ENCODE results near the gene AGK. TPM values are rescaled to one million over a fixed set of nuclear protein-coding genes. Genes with fewer than 3 reads are reported as not detected.

The AGK gene
- total RNA-seq, 2 donors from 2014 or later, result 27.8 to 28.3 TPM

DNA sequence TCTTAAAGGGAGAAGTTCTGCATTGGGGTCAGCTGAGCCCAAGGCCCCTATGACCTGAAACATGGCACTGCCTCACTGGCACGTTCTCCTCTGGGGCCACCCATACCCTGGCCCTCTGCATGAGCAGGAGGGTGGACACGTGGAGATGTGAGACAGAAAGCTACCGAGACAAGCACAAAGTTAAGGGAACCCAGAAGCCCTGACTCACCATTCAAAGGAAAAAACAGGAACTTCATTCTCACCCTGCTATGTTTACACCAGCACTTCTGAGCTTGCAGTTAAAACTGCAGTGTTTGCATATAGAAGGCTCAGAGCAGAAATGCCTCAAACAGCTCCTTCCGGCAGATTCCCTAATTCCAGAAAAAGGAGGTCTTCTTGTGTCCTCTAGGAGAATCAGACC lies 109.0 kb downstream of the AGK start:
- Histone ChIP-seq H3K27me3 (replicated peaks; ENCODE audit: insufficient read depth) (no peaks in the 10 kb centered on the region), H3K4me3 (no peak overlapping the region), H3K4me1 (ENCODE audit: control insufficient read depth in 1 of 2, low read depth in 2 of 2) (no peaks in the 10 kb centered on the region), H3K27ac (no peak overlapping the region), H3K36me3 (peaks cover 25% of the 10 kb centered on the region), H3K9me3 (no peaks in the 10 kb centered on the region)
- TF ChIP-seq, protein P1, sequence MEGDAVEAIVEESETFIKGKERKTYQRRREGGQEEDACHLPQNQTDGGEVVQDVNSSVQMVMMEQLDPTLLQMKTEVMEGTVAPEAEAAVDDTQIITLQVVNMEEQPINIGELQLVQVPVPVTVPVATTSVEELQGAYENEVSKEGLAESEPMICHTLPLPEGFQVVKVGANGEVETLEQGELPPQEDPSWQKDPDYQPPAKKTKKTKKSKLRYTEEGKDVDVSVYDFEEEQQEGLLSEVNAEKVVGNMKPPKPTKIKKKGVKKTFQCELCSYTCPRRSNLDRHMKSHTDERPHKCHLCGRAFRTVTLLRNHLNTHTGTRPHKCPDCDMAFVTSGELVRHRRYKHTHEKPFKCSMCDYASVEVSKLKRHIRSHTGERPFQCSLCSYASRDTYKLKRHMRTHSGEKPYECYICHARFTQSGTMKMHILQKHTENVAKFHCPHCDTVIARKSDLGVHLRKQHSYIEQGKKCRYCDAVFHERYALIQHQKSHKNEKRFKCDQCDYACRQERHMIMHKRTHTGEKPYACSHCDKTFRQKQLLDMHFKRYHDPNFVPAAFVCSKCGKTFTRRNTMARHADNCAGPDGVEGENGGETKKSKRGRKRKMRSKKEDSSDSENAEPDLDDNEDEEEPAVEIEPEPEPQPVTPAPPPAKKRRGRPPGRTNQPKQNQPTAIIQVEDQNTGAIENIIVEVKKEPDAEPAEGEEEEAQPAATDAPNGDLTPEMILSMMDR (IDR thresholded peaks at IDR 0.05), result no peak
- ATAC-seq (ENCODE audit: insufficient number of reproducible peaks, low FRiP score, low read depth) (no peak), DNase-seq (ENCODE audit: low spot score) (no peak)

- no peak for ATAC-seq (ENCODE audit: insufficient number of reproducible peaks, low FRiP score, low read depth)
- Histone ChIP-seq H3K9me3 (no peaks in the 10 kb centered on the region), H3K27me3 (replicated peaks; ENCODE audit: insufficient read depth) (no peaks in the 10 kb centered on the region), H3K27ac (no peak overlapping the region), H3K36me3 (peaks cover 34% of the 10 kb centered on the region), H3K4me3 (no peak overlapping the region), H3K4me1 (ENCODE audit: control insufficient read depth in 1 of 2, low read depth in 2 of 2) (no peaks in the 10 kb centered on the region)
- DNase-seq (ENCODE audit: low spot score), result no peak
- TF ChIP-seq, protein P1 (IDR thresholded peaks at IDR 0.05), result no peak
These were observed 112.1 kb downstream of the AGK start for GRCh38 chr7:141663081-141663849.

GRCh38 chr7:141664450-141664849 lies 113.2 kb downstream of the AGK start:
- Histone ChIP-seq H3K36me3 (peaks cover 37% of the 10 kb centered on the region), H3K9me3 (no peaks in the 10 kb centered on the region), H3K27me3 (replicated peaks; ENCODE audit: insufficient read depth) (no peaks in the 10 kb centered on the region), H3K27ac (no peak overlapping the region), H3K4me1 (ENCODE audit: control insufficient read depth in 1 of 2, low read depth in 2 of 2) (no peaks in the 10 kb centered on the region), H3K4me3 (no peak overlapping the region)
- TF ChIP-seq, protein P1 (IDR thresholded peaks at IDR 0.05), result no peak
- ATAC-seq (ENCODE audit: insufficient number of reproducible peaks, low FRiP score, low read depth), result no peak
- DNase-seq (ENCODE audit: low spot score), result no peak

GRCh38 chr7:141665208-141666035 lies 114.2 kb downstream of the AGK start:
- Histone ChIP-seq H3K36me3 (peaks cover 37% of the 10 kb centered on the region), H3K9me3 (no peaks in the 10 kb centered on the region), H3K27me3 (replicated peaks; ENCODE audit: insufficient read depth) (no peaks in the 10 kb centered on the region), H3K27ac (no peak overlapping the region), H3K4me3 (no peak overlapping the region), H3K4me1 (ENCODE audit: control insufficient read depth in 1 of 2, low read depth in 2 of 2) (no peaks in the 10 kb centered on the region)
- TF ChIP-seq, protein P1 (IDR thresholded peaks at IDR 0.05), result no peak
- DNase-seq (ENCODE audit: low spot score), result no peak
- no peak for ATAC-seq (ENCODE audit: insufficient number of reproducible peaks, low FRiP score, low read depth)

- no peak overlapping the region for H3K27ac ChIP-seq
- H3K9me3 ChIP-seq, result no peaks in the 10 kb centered on the region
- no peak for ATAC-seq (ENCODE audit: insufficient number of reproducible peaks, low FRiP score, low read depth)
- H3K4me3 ChIP-seq, result no peak overlapping the region
- H3K27me3 ChIP-seq (replicated peaks; ENCODE audit: insufficient read depth), result no peaks in the 10 kb centered on the region
- DNase-seq (ENCODE audit: low spot score), result no peak
- H3K36me3 ChIP-seq, result peaks cover 37% of the 10 kb centered on the region
- H3K4me1 ChIP-seq (ENCODE audit: control insufficient read depth in 1 of 2, low read depth in 2 of 2), result no peaks in the 10 kb centered on the region
- TF ChIP-seq, protein P1 (IDR thresholded peaks at IDR 0.05), result no peak
These were observed 114.9 kb downstream of the AGK start for GRCh38 chr7:141666071-141666470.
